Panc1 (cell line): ENCODE data around the gene EHBP1.

Experiments used
- CTCF ChIP-seq: fragments of 450-650 bp; IDR thresholded peaks from 2 replicates; pipeline ENCODE4 v1.5.1; 2017; ENCODE audit warnings: mild to moderate bottlenecking
- SIN3A ChIP-seq: IDR thresholded peaks from 2 replicates; pipeline ENCODE4 v1.6.1; 2012; ENCODE audit warnings: low read depth, mild to moderate bottlenecking, low read length, moderate library complexity, borderline replicate concordance; ENCODE audit not compliant: insufficient read depth
- TCF7L2 ChIP-seq: IDR thresholded peaks from 2 replicates; pipeline ENCODE4 v1.6.1; 2011; ENCODE audit warnings: mild to moderate bottlenecking, low read depth, low read length, inconsistent platforms

GRCh38 chr2:63007813-63008458 is 302.4 kb downstream of the EHBP1 start:
- no peak for TF ChIP-seq CTCF
- no peak for TF ChIP-seq SIN3A
- no peak for TF ChIP-seq TCF7L2
